GM19240 (cell line): ENCODE measurements around the gene DSCAML1.

Source experiments
- DNase-seq: peaks from one replicate; pipeline ENCODE4 v3.0.0; 2011; ENCODE audit warnings: low spot score; ENCODE audit not compliant: insufficient read length

Gene DSCAML1

GRCh38 chr11:117502015-117502778 lies 294.8 kb downstream of the DSCAML1 start:
- DNase-seq = no peak

GRCh38 chr11:117501237-117501898 lies 295.6 kb downstream of the DSCAML1 start:
- no peak for DNase-seq

- DNase-seq = no peak
Observed at GRCh38 chr11:117498791-117499190, 298.2 kb downstream of the DSCAML1 start.

- DNase-seq = no peak
Observed at GRCh38 chr11:117497206-117497951, 299.6 kb downstream of the DSCAML1 start.

GRCh38 chr11:117495357-117495756 lies 301.7 kb downstream of the DSCAML1 start:
- no peak for DNase-seq

- DNase-seq = no peak
Observed at GRCh38 chr11:117492578-117493251, 304.3 kb downstream of the DSCAML1 start.

- no peak for DNase-seq
Observed at GRCh38 chr11:117490911-117491310, 306.1 kb downstream of the DSCAML1 start.

GRCh38 chr11:117489999-117490679 lies 306.9 kb downstream of the DSCAML1 start:
- DNase-seq = no peak

- no peak for DNase-seq
Observed at GRCh38 chr11:117488996-117489952, 307.7 kb downstream of the DSCAML1 start.

GRCh38 chr11:117486059-117486458 lies 311.0 kb downstream of the DSCAML1 start:
- no peak for DNase-seq

- DNase-seq = no peak
Observed at GRCh38 chr11:117484156-117484555, 312.9 kb downstream of the DSCAML1 start.

- no peak for DNase-seq
Observed at GRCh38 chr11:117483372-117483771, 313.6 kb downstream of the DSCAML1 start.

- DNase-seq = no peak
Observed at GRCh38 chr11:117482881-117483280, 314.1 kb downstream of the DSCAML1 start.

GRCh38 chr11:117481885-117482284 lies 315.1 kb downstream of the DSCAML1 start:
- no peak for DNase-seq

- no peak for DNase-seq
Observed at GRCh38 chr11:117481036-117481435, 316.0 kb downstream of the DSCAML1 start.

- no peak for DNase-seq
Observed at GRCh38 chr11:117480221-117480620, 316.8 kb downstream of the DSCAML1 start.

GRCh38 chr11:117479372-117479771 lies 317.6 kb downstream of the DSCAML1 start:
- no peak for DNase-seq

- no peak for DNase-seq
Observed at GRCh38 chr11:117478926-117479325, 318.1 kb downstream of the DSCAML1 start.

GRCh38 chr11:117478126-117478860 lies 318.7 kb downstream of the DSCAML1 start:
- DNase-seq = no peak
